Rectal smooth muscle tissue (tissue), 1 donor: Measurements from ENCODE around the gene RCAN3.
"Not testable (repeated sequence)": the region's sequence is repeated elsewhere in the genome, so short reads cannot be mapped to it uniquely, and the experiment has no call there.

Source experiments
- H3K27ac ChIP-seq: one replicate; pipeline ENCODE4 v1.7.0; 2013; ENCODE audit warnings: low read depth, low read length, inconsistent platforms
- H3K27me3 ChIP-seq: one replicate; pipeline ENCODE4 v1.7.0; 2013; ENCODE audit warnings: low read length; ENCODE audit not compliant: control insufficient read depth, insufficient read depth
- H3K36me3 ChIP-seq: one replicate; pipeline ENCODE4 v1.7.0; 2013; ENCODE audit warnings: low read length; ENCODE audit not compliant: control insufficient read depth, insufficient read depth
- H3K4me1 ChIP-seq: one replicate; pipeline ENCODE4 v1.7.0; 2013; ENCODE audit warnings: low read length; ENCODE audit not compliant: control insufficient read depth, insufficient read depth
- H3K4me3 ChIP-seq: one replicate; pipeline ENCODE4 v1.7.0; 2013; ENCODE audit warnings: low read length
- H3K9ac ChIP-seq: one replicate; pipeline ENCODE4 v1.7.0; 2013; ENCODE audit warnings: low read length

RCAN3 gene

DNA sequence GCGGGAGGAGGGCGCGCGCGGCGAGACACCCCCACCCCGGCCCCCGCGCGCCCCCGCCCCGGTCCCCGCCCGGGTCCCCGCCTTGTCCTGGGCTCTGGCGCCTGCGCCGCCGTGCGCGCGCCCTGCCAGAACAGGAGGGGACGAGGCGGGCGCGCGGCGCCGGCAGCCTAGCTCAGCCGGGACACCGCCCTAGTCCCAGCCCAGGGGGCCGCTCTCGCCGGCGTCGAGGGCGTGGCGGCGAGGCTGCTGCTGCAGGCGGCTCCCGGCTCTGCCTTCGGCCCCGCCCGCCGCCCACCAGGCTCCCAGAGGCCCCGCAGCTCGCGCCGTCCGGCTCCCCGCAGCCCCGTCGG is at the start of gene RCAN3:
RCAN3 (plus strand) TSS at position 128 of the 350 bp plus-strand sequence. CDS start 11,537 bp downstream, outside the sequence.
- Histone ChIP-seq H3K36me3 (no peaks in the 10 kb centered on the region), H3K4me3 (peak within 1 kb of the TSS; percentile 75), H3K27me3 (no peaks in the 10 kb centered on the region), H3K27ac (peak within 1 kb of the TSS; percentile 55), H3K9ac (peak within 1 kb of the TSS; percentile 38), H3K4me1 (no peaks in the 10 kb centered on the region)

DNA sequence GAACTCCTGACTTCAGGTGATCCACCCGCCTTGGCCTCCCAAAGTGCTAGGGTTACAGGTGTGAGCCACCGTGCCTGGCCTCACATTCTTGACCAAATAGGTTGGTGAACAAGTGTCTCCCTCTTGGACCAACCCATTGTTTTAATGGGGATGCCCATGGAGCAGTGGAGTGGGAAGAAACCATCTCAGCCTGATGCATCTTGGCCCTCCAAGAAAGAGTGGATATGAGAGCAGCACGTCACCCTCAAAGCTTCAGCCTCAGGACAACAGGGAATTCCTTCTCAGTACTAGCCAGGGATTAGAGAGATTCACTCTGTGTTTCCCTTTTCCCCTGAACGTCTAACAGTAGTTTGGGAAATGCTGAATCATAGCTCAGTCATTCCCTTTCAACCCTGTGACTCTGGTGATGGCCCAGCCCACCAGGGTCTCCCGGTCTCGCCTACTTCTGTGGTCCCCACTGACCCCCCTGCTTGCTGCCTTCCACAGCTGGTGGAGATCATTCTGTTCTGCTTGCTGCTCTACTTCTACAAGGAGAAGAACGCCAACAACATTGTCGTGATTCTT is 49.6 kb upstream of the RCAN3 start:
- Histone ChIP-seq H3K4me3 (no peak overlapping the region), H3K4me1 (no peaks in the 10 kb centered on the region), H3K9ac (no peak overlapping the region), H3K36me3 (peaks cover 27% of the 10 kb centered on the region), H3K27ac (no peak overlapping the region), H3K27me3 (no peaks in the 10 kb centered on the region)

DNA sequence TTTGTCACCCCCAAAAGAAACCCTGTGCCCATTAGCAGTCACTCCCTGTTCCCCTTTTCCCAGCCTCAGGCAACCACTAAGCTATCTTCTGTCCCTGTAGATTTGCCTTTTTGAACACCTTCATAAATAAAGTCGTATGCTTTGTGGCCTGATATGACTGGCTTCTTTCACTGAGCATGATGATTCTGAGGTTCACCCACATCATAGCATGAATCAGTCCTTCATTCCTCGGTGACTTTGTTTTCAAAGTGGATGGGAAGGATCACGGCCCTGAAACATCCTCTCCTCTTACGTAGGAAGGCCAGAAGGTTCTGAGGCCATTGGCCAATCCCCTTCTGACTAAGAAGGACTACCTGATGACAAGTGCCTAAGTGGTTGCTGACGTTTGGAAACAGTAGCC is 48.0 kb upstream of the RCAN3 start:
- no peaks in the 10 kb centered on the region for H3K27me3 ChIP-seq
- no peak overlapping the region for H3K4me3 ChIP-seq
- no peak overlapping the region for H3K9ac ChIP-seq
- no peak overlapping the region for H3K27ac ChIP-seq
- H3K36me3 ChIP-seq = peaks cover 36% of the 10 kb centered on the region
- H3K4me1 ChIP-seq = no peaks in the 10 kb centered on the region

DNA sequence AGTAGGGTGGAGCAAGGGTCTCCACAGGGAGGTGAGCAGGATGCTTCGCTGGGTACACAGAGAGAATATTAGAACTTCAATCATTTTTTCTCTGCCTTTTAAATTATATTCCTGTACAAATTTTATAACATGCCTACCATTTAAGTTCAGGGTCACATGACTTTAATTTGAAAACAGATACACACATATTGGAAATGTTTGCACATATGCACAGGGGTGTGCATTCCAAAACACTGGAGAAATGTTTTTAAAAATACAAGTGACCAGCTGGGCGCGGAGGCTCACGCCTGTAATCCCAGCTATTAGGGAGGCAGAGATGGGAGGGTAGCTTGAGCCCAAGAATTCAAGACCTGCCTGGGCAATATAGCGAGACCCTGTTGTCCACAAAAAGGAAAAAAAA is 47.4 kb upstream of the RCAN3 start:
- Histone ChIP-seq H3K27me3 (no peaks in the 10 kb centered on the region), H3K9ac (no peak overlapping the region), H3K36me3 (peaks cover 39% of the 10 kb centered on the region), H3K4me1 (no peaks in the 10 kb centered on the region), H3K4me3 (no peak overlapping the region), H3K27ac (no peak overlapping the region)

DNA sequence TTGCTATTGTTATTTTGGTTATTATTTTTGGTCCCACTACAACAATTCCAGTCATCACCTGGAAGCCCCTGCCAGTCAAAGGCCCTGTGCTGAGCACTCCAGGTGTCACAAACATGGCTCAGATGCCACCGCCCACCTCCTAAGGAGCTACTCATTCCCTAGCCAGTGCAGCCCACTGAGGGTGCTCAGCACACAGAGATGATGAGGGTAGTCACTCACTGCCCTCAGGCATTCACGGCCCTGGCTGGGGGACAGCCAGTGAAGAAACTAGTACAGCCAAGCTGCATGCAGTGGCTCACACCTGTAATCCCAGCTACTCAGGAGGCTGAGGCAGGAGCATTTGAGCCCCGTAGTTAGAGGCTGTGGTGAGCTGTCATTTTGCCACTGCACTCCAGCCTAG is 44.8 kb upstream of the RCAN3 start:
- no peak overlapping the region for H3K9ac ChIP-seq
- H3K4me1 ChIP-seq = no peaks in the 10 kb centered on the region
- no peak overlapping the region for H3K27ac ChIP-seq
- H3K27me3 ChIP-seq = no peaks in the 10 kb centered on the region
- H3K4me3 ChIP-seq = no peak overlapping the region
- H3K36me3 ChIP-seq = peaks cover 25% of the 10 kb centered on the region

DNA sequence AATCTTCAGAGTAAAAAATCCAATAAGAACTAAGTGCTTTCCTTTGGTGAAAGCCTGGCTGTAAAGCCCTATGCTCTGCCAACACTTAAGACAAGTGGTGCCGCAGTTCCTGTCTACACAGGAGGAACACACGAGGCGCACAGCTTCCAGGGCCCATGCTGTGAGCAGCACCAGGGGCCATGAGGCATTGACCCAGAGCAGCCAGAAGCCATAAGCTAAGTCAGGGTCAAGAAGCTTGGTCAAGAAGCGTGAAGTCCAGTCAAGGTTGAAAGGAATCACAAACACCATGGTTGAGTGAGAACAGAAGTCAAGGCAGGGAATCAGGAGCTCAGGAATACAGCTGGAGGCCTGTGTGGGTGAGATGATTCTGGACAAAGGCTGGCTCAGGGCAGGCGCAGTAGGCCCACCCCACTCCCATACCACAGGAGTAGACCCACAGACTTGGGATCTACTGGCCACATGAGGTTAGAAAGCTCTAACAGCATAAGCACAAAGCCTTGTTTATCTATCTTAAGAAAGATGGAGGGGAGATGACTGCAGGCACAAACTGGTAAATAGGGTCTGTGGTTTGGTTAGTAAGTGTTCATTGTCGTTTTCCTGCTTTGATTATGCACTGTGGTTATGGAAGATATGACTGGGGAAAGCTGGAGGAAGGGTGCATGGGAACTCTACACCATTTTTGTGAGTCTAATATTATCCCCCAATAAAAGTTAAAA is 42.9 kb upstream of the RCAN3 start:
- Histone ChIP-seq H3K36me3 (peaks cover 21% of the 10 kb centered on the region), H3K27me3 (no peaks in the 10 kb centered on the region), H3K27ac (no peak overlapping the region)

DNA sequence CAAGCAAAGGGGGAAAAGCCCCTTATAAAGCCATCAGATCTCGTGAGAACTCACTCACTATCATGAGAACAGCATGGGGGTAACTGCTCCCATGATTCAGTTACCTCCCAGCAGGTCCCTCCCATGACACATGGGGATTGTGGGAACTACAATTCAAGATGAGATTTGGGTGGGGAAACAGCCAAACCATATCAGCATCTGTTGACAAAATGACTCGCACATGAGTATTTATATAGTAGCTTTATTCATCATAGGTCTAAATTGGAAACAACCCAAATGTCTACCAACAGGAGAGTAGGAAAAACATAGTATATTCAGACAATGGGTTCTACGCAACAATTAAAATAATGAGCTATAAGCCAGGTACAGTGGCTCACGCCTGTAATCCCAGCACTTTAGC is 40.5 kb upstream of the RCAN3 start:
- not testable (repeated sequence) for H3K27me3 ChIP-seq, H3K4me3 ChIP-seq, H3K9ac ChIP-seq, H3K27ac ChIP-seq, H3K4me1 ChIP-seq
- peaks cover 14% of the 10 kb centered on the region for H3K36me3 ChIP-seq

More for the DNA sequence above, 42.9 kb upstream of the RCAN3 start:
- no peak overlapping the region for H3K4me3 ChIP-seq
- no peaks in the 10 kb centered on the region for H3K4me1 ChIP-seq
- H3K9ac ChIP-seq = no peak overlapping the region

DNA sequence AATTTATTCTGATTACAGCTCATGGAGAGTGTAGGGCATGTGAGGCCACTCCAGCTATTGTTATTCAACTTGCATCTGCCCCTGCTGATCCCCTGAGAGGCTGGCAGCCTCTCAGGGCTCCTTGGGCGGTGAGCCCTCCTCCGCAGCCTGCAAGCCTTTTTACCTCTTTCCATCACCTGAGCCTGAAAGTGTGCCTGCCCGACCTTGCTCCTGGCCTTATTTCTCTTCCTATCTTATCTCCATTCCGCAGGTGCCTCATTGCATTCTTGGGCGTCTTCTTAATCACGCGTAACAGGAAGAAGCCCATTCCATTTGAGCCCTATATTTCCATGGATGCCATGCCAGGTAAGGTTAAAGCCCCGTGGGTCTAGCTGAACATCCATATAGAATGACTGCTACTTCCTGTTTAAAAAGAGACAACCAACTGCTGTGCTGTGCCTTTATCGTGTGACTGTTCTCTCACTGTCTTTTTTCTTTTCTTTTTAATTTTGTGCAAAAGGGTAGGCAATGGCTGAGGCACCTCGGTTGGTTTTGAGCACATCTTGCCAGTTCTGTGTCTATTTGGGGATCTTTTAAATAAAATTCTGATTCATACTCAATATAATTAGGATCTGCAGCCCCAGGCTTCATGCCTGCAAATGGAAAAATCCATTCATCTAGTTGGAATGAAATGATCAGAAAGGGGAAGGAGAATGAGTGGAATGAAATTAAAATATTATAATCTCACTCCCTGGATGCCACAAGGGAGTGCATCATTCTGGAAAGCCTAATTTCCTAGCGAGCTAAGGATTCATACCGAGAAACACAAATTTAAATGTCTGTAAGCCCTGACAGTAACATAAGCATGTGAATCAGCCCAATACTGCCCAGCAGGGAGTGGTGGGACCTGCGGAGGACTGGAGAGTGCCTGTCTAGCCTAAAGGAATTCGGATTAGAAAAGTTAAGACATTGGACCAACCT is 38.6 kb upstream of the RCAN3 start:
- no peaks in the 10 kb centered on the region for H3K27me3 ChIP-seq
- peaks cover 11% of the 10 kb centered on the region for H3K36me3 ChIP-seq

DNA sequence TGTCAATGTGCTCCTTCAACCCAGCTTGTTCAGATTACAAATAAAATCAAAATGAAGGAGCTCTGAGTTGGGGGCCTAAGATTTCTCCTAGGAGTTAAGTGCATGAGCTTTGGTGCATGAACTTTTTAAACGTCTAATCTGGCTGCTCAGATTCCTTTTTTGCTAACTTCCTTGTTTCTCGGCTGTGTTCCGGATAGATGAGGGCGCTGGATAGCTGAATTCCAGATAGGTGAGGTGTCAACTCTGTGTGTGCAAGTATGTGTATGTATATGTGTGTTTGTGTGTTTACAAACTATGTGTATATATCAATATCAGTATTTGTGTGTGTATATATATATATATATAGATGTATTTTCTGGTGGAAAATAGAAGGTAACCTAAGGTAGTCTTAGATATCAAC is 37.5 kb upstream of the RCAN3 start:
- Histone ChIP-seq H3K27me3 (no peaks in the 10 kb centered on the region), H3K4me3 (no peak overlapping the region), H3K9ac (no peak overlapping the region), H3K4me1 (no peaks in the 10 kb centered on the region), H3K36me3 (peaks cover 2% of the 10 kb centered on the region), H3K27ac (no peak overlapping the region)

More for the DNA sequence above, 38.6 kb upstream of the RCAN3 start:
- Histone ChIP-seq H3K27ac (no peak overlapping the region), H3K4me3 (no peak overlapping the region), H3K4me1 (no peaks in the 10 kb centered on the region), H3K9ac (no peak overlapping the region)

DNA sequence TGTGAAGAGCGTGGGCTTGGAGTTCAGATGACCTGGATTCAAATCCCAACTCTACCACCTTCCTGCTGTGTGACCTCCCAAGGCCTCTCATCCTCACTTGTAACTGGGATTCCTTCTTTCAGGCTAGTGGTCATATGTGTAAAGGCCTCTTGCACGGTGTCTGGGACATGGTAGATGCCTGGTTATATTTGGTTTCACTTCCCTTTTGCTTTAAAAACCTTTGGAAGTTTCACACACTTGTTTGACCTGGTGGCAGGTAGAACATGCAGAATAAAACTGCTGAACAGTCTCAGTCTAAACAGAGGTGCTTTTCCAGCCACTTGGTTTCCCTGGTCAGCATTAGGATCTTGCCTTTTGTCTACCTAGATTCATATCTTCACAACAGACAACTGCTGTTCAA is 37.0 kb upstream of the RCAN3 start:
- Histone ChIP-seq H3K4me1 (no peaks in the 10 kb centered on the region), H3K4me3 (no peak overlapping the region), H3K27me3 (no peaks in the 10 kb centered on the region), H3K36me3 (peaks cover 2% of the 10 kb centered on the region), H3K27ac (no peak overlapping the region), H3K9ac (no peak overlapping the region)

DNA sequence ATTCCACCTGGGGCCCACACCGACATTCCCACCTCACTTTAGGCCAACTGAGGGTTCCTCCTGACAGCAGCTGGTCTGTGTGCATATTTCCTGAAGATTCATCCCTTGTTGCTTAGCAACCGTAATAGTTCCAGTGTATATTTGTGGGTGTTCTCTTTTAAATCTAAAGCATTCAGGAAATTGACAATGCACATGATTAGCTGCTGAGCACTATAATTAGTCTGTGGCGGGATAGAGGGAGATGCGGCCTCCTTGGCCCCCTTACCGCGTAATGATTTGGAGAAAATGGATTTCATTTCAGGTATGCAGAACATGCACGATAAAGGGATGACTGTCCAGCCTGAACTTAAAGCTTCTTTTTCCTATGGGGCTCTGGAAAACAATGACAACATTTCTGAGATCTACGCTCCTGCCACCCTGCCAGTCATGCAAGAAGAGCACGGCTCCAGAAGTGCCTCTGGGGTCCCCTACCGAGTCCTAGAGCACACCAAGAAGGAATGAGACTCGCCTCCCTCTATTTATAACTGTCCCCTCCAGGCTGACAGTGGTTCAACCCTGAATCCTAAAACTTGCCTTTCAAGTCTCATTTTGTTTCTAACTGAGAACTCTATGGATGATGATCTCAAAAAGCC is 33.8 kb upstream of the RCAN3 start:
- Histone ChIP-seq H3K36me3 (peaks cover 2% of the 10 kb centered on the region), H3K4me3 (no peak overlapping the region), H3K27ac (no peak overlapping the region), H3K4me1 (no peaks in the 10 kb centered on the region), H3K27me3 (no peaks in the 10 kb centered on the region), H3K9ac (no peak overlapping the region)

DNA sequence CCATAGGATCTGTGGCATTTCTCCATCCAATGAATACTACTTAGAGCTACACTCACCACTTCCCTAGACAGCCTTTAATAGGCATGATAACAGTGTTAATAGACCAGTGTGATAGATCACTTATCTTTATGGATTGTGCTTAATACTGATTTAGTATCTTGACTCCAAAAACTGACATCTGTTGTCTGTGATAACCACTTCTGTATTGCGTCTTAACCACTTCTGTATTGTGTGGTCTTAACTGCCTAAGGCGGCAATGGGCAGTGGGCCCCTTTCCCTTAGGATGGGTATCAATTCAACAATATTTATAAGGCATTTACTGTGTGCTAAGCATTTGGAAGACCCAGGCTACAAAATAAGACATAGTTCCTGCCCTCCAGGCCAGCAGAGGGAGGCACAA is 32.0 kb upstream of the RCAN3 start:
- H3K36me3 ChIP-seq = peaks cover 2% of the 10 kb centered on the region

More for the DNA sequence above, 32.0 kb upstream of the RCAN3 start:
- Histone ChIP-seq H3K4me3 (no peak overlapping the region), H3K27me3 (no peaks in the 10 kb centered on the region), H3K27ac (no peak overlapping the region), H3K9ac (no peak overlapping the region), H3K4me1 (no peaks in the 10 kb centered on the region)
